Activated gamma-delta T cell treated with Interleukin-2 at 50 U/mL for 16 hours (primary cell): ENCODE measurements around the gene UNK.
A peak's percentile ranks its signal among the peaks of the same experiment; 100 is the strongest.
"Not testable (repeated sequence)": the region's sequence is repeated elsewhere in the genome, so short reads cannot be mapped to it uniquely, and the experiment has no call there.

Experiments
- DNase-seq: peaks from one replicate; pipeline ENCODE4 v3.0.0-alpha.2; 2020

UNK gene

DNA sequence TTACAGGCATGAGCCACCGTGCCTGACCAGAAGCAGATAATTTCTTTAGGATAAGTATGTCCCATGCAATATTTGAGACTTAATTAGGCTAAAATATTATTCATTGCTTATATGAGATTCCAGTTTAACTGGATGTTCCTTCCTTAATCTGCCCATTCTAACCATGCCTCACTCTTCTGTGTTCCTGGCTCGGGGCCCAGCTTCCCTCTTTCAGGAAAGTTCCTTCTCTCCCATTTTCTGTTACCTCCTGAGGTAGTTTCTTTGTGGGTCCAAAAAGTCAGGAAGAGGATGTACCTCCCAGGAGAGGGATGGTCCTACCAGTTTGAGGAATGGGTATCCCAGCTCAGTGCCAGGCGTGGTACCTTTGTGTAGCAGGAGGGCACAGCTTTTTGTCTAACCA, 23.3 kb downstream of the UNK start:
- DNase-seq = no peak

DNA sequence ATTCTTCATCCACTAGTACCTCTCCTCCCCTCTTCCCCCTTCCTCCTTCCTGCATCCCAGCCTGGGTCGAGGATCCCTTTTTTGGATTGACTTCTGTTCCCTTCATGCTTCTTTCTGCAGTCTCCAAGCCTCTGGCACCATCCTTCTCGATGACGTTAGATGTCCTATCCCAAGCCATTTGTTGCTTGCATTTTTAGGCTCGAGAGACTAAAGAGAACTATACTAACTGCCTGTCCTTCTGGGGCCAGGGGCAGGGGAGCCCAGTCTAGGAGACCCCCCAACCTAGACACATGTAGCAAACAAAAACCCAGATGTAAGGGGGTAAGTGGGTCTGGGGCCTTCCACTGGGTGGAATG, 23.9 kb downstream of the UNK start:
- no peak for DNase-seq

DNA sequence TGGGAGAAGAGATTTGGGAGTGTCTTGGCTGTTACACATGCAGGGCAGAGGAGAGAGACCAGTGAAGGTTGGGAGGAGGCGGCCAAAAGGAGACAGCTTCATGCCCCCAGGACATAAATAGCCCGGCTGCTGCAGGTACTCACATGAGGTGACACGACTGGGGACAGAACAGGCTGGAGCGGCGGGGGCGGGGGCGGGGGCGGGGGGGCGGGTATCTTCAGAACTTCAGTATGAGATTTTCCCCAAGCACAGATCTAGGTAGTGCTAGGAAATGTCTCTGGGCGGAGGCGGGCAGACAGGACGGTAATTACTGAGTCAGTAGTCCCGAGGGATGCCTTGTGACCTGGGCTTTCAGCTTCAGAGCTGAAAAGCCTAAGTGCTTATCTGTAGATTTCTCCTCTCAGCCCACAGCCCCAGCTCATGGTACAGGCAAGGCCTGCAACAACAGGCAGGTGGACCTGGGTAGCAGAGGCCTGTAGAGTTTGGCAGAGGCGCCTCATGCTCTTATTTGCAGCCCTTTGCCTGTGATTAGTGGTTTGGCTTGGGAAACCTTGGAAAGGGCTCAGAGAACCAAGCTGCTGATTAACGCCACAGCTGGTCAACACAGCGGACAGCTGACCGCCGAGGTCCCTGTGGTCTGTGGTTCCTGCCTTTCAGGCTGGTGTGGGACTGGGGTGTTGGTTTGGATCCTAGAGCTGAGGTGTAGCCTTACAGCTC, 24.5 kb downstream of the UNK start:
- DNase-seq = no peak

DNA sequence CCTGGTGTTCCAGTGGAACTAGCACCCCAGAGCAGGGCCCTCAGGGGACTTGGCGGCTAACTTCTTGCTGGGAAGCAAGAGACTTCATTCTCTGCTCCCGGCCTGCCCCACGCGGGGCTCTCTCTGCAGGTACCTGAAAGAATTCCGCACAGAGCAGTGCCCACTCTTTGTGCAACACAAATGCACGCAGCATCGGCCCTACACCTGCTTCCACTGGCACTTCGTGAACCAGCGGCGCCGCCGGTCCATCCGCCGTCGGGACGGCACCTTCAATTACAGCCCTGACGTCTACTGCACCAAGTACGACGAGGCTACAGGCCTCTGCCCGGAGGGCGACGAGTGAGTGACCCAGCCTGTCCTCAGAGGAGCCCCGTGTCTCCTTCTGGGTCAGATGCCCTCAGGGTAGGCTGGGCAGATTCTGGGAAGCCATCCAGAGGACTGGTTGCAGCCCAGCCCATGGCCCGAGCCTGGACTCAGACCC, 25.1 kb downstream of the UNK start:
- no peak for DNase-seq

DNA sequence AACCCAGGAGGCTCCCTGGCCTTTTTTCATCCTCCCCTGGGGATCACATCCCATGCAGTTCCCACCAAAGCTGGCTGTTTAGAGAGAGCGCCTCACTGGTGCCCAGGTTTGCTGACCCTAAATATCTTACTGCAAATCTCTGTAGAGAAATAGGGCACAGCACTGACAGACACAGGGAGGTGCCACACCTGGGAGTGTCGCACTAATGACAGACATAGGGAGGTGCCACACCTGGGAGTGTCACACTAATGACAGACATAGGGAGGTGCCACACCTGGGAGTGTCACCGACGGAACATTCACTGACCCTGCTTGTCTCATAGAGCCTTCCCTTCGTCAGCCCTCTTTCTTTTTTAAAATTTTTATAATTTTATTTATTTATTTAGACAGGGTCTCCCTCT, 25.6 kb downstream of the UNK start:
- DNase-seq = no peak

DNA sequence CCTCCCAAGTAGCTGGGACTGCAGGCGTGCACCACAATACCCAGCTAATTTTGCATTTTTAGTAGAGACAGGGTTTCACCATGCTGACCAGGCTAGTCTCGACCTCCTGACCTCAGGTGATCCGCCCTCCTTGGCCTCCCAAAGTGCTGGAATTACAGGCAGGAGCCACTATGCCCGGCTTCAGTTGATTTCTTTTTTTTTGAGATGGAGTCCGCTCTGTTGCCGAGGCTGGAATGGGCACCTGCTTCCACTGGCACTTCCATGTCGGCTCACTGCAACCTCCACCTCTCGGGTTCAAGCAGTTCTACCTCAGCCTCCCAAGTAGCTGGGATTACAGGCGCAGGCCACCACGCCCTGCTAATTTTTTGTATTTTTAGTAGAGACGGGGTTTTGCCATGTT, 26.1 kb downstream of the UNK start:
- DNase-seq = not testable (repeated sequence)

DNA sequence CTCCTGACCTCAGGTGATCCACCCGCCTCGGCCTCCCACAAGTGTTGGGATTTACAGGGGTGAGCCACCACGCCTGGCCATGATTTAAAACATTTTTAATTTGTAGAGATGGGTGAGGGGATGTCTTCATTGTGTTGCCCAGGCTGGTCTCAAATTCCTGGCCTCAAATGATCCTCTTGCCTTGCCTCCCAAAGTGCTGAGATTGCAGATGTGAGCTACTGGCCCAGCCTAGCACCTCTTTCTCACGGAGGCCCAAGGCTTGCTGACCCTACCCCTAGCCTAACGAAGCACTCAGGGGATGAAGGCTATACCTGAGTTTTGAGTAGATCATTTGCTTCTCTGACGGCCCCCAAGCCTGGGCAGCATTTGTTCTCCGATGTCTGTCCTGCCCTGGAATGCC, 26.6 kb downstream of the UNK start:
- no peak for DNase-seq

DNA sequence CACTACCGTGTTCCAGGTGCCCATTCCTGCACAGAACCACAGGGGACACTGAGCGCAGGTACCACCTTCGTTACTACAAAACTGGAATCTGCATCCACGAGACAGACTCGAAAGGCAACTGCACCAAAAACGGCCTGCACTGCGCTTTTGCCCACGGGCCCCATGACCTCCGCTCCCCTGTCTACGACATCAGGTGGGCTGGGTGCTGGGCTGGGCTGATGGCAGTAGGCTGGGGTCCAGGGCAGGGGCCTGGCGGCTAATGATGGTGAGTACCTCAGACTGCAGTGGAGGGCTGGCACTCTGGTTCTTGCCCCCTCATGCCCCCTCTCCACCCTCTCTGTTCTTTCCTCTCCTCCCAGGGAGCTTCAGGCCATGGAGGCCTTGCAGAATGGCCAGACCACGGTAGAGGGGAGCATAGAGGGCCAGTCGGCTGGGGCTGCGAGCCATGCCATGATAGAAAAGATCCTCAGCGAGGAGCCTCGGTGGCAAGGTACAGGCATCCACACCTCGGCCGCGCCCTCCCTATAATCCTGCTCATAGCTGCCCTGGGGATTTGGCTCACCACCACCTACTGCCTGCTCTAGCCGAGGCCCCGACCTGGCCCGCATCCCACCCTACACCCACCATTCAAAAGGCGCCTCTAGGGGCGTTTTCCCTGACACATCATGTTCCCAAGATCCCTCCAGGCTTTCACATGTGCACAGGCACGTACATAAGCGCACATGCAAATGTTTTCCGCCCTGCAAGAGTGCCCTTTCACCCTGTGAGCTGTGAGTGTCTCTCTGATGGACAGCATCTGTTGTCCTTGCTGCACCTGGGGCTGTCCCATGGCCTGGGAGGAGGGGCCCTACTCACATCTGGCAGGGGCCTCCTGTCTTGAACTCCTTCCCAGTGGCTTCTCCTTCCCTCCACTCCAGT, 27.7 kb downstream of the UNK start:
- no peak for DNase-seq

DNA sequence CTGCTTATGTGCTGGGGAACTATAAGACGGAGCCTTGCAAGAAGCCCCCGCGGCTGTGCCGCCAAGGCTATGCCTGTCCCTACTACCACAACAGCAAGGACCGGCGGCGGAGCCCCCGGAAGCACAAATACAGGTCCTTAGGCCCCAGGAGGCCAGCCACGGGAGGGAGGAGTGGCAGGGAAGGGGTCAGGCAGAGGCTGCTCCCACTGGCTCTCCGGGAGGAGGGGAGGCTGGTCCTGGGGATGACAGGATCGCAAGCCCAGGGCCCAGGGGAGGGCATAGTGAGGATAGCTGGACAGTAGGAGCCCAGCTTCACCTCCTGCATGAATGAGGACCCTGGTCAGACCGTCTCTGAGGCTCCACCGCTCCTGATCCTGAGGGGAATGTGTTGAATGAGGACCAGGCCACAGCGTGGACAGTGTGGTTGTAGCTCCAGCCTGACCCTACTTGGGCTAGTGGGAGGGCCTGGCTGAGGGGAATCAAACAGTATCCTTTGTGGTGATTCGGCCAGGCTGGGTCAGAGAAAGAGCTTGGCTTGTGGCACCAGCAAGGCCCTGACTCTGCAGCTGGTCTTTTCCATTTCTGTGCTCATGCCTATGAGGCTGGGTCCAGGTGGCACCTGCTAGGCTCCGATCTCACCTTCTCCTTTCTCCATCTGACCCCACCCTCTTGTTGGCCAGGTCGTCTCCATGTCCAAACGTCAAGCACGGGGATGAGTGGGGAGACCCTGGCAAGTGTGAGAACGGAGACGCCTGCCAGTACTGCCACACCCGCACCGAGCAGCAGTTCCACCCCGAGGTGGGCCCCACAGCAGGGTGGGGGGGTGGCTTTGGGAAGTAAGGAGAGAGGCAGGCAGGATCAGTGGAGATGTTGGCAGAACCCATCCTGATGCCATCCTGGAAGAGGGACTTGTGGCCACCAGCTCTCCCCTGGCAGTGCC, 28.7 kb downstream of the UNK start:
- no peak for DNase-seq

DNA sequence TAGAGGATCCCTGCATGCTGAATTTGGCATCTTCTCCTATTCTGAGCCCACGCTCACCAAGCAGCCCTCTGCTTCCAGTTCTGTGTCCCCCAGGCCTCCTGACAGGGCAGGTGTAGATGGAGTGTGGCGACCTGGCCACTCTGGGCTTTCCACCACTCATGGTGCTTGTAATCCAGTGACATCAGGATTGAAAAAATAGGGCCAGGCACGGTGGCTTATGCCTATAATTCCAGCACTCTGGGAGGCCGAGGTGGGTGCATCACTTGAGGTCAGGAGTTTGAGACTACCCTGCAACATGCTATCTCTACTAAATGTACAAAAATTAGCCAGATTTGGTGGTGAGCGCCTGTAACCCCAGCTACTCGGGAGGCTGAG, 29.4 kb downstream of the UNK start:
- no peak for DNase-seq

DNA sequence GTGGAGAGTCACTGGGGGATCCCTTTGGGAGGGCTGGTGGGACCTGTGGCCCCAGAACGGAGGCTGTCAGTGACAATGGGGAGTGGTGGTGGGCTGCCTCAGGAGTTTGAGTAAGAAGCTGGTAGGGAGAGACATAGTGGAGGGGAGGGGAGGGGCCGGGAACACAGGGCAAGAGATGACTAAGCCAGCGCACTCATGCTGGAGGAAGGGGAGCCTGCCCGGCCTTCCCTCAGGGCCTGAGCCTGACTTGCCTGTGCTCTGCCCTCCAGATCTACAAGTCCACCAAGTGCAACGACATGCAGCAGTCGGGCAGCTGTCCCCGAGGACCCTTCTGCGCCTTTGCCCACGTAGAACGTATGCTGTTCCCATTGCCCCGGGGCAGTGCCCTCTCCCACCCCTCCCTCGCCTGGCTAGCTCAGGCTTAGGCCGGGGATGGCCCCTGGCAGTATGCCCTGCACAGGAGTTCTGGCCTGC, 30.3 kb downstream of the UNK start:
- DNase-seq = no peak

DNA sequence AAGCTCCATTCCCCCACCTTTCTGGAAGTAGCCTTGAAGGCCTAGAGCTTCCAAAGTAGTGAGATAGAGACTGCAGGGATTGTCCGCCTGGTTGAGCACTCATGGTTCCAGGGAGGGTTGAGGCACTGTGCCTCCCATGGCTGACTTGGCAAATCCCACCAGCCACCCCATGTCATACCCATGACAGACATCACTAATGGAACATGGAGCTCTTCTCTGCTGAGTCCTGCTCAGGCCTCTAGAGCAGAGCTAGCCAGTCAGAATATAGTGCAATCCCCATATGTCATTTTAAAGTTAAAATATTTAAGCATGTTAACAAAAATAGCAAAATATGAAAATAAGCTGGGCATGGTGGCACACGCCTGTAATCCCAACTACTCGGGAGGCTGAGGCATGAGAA, 30.8 kb downstream of the UNK start:
- no peak for DNase-seq

DNA sequence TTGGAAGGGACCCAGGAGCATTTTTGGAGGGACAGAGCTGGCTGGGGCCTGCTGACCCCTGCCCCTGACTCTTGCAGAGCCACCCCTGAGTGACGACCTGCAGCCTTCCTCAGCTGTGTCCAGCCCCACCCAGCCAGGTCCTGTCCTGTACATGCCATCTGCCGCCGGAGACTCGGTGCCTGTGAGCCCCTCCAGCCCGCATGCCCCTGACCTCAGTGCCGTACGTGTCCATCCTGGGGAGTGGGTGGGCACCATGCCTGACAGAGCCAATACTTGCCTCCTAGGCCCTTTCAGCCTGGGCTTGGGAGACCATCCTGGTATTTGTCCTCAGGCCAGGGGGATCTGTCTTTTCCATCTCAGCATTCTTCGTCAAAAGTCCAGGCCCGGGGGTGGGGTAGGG, 32.1 kb downstream of the UNK start:
- DNase-seq = no peak

DNA sequence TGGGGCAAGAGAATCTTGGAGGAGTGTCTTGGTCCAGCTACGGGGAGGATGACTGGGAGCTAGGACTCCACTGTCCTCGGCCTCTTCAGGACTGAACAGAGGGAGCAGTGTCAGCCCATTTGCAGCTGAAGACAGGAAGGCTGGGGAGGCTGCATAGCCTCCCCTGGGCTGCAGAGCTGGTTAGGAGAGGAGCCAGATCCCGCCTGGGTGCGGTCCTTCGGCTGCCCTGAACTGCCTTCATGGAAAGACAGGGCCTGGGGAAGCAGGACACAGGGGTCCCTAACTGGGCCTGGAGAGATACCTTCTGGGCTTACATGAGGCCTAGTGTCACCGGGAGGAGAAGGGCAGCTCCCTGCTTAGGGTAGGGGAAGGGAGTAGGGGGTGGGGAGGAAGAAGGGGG, 33.0 kb downstream of the UNK start:
- DNase-seq = no peak

DNA sequence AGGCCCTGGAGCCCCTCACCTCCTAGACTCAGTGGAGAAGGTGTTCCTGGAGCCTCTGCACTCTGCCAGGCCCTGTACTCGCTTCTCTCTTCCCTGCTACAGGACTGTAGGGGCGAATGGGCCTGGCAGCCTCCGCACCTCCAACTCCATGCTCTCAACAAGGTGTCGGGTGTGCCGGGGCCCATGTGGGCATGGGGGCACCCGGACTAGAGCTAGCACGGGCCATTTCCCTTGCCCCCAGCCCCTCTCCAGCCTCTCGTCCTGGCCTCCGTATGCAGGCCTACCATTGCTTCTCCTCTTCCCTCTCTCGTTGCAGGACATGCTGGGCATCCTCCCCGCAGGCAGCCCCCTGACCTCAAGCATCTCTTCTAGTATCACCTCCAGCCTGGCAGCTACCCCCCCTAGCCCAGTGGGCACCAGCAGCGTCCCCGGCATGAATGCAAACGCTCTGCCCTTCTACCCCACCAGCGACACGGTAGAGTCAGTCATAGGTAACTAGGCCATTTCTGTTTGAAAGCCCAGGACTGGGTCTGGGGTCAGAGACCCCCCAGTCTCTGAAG, 33.8 kb downstream of the UNK start:
- no peak for DNase-seq

DNA sequence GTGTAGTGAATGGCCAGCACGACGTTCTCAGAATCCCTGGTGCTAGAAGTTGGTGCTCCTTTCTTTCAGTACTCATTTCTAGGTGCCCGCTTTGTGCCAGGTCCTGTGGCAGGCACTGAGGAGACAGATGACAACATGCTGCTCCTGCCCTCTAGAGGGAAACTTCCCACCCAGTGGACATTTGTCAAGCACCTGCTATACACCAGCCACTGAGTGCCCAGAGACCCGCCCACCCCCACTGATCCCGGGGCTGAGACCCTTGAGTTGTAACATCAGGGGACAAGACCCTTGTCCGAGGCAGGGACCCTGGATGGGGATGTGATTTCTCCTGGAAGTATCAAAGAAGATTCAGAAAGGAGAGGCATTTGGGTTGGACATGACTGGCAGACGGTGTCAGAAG, 34.5 kb downstream of the UNK start:
- DNase-seq = no peak

DNA sequence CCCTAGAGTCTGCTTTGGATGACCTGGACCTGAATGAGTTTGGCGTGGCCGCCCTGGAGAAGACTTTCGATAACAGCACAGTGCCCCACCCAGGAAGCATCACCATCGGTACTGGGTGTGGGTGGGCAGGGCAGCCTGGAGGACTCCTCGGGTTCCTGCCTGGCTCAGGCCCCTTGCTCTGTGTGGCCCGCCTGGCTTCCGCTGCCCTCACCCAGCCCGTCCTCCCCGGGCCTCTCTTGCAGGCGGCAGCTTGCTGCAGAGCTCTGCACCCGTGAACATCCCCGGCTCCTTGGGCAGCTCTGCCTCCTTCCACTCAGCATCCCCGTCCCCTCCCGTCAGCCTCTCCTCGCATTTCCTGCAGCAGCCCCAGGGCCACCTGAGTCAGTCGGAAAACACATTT, 35.1 kb downstream of the UNK start:
- no peak for DNase-seq

DNA sequence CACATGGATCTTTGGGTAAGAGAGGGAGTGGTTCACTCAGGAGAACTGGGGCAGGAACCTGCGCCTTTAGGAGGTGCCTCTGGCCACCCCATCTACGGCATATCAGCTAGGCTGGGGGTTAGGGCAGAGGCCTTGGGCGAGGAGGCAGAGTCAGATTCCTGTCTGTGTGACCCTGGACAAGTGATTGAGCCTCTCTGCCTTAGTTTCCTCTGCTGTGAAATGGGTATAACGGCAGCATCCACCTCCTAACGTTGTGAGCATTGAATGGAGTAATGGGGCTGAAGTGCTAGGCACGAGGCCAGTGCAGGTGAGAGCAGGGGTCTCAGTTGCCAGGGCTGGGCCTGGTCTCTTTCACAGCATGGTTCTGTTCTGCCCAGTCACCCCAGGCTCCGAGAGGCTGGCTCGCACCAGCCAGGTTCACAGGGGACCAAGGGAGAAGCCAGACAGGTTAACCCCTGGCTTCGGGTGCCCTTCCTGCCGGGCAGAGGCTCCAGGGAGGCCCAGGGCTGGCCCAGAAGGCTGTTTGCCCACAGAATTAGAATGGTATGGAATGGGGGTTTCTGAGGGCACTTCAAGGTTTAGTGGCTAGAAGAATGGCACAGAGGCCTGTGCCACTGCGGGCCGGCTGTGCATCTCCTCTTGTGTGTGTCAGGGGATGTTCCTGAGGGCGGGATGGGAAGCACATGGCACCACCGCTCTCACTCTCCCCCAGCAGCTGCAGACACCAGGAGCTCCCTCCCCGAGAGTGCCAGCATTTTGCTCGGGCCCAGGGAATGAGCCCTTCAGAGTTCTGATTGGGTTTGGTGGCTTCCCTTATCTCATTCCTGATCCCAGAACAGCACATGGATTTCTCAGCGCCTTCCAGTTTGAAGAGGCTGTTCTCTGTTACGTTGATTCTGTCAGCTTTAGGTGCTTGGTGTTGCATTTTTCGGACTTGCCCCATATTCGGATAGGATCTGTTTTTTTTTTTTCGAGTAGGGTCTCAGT, 35.8 kb downstream of the UNK start:
- DNase-seq = no peak

DNA sequence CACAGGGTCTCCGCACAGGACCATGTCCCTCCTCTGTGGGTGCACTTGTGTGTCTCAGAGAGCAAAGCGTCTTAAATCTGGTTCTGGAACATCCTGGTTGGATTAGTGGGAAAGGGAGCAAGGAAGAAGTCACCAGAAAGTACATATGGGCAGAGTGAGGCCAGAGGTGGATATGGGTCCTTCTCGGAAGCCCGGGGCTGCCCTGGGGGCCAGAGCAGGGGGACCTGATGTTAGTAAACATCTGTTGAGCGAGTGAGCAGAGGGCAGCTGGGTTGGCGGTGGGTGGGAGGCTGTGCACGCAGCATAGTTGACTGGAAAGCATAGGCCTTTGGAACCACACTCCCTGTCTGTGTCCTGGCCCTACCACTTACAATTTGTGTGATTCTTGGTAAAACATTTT, 36.9 kb downstream of the UNK start:
- no peak for DNase-seq

DNA sequence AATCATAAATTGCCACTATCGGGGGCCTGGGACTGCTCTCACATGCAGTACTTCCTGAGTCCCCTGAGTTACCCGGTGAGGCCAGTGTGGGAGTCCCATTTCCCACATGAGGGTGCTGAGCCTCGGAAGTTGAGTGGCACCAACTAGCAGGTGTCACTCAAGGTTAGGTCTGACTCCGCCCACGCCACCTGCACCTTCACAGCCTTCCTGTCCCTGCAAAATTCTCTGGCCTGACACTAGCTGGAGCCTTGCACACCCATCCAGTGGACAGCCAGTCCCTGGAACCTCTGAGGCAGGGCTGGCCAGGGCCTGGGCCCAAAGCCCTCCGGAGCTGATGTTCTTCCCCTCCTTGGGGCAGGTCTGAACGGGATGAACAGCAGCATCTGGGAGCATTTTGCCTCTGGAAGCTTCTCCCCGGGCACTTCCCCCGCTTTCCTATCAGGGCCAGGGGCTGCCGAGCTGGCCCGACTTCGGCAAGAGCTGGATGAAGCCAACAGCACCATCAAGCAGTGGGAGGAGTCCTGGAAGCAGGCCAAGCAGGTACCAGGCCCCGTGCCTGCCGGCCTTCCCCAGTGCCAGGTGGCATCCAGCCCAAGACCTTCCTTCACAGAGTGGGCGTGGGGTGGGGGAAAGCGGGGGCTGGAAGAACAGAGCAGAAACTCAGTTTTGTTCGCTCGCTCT, 37.7 kb downstream of the UNK start:
- DNase-seq = peak; percentile 42

DNA sequence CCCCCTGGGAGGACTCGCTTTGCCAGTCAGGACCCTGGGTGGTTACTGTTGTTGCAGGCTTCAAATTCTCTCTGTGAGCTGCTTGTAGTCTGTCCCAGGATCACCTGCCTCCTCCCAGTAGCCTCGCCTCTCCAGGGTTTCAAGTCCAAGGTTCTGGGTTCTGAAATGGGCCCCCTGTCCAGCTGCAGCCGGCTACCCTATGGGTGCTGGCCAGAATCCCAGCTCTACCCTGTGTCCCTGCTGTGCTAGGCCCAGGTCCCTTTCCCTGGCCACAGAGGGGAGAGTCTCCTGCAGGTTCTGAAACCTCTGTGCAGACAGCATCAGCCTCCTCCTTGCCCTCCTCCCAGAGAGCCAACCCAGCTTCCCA, 38.2 kb downstream of the UNK start:
- no peak for DNase-seq
